HCT116 (cell line): ENCODE results near the gene DCBLD2. TPM values are rescaled to one million over a fixed set of nuclear protein-coding genes. Genes with fewer than 3 reads are reported as not detected.

Experiments used
- ATAC-seq: fragments of 200-7000 bp; cut with Tn5 transposase; 2 replicates; pipeline ENCODE4 v1.9.1; 2020; ENCODE audit warnings: mild to moderate bottlenecking, moderate library complexity
- BruUV-seq: library from RNA; stranded (reverse); fragments of 400-500 nt; replicated peaks from 2 replicates; lab custom pipeline; 2021; lab: Mats Ljungman, UMichigan
- CTCF ChIA-PET: fragments of 300-600 bp; sonication (Branson Sonifier 250); formaldehyde crosslinking; loops from one replicate; lab custom pipeline; 2021; ENCODE audit warnings: antibody characterized with exemption; lab: Charles Lee
- POLR2A ChIA-PET: fragments of 300-600, 350-600 bp; sonication (Branson Sonifier 250); formaldehyde crosslinking; loops from one replicate; lab custom pipeline; 2021; ENCODE audit warnings: antibody characterized with exemption; lab: Charles Lee
- RAD21 ChIA-PET, 2 experiments: fragments of 300-600 bp; sonication (Branson Sonifier 250); formaldehyde crosslinking; loops; one replicate each; lab custom pipeline; 2023; ENCODE audit warnings: low total read pairs in 2 of 2; ENCODE audit not compliant: uncharacterized antibody in 2 of 2, unreplicated experiment in 2 of 2, low non-redundant PET in 1 of 2; lab: Charles Lee
- DNase-seq: peaks from one replicate; pipeline ENCODE4 v3.0.0-alpha.2; 2010; ENCODE audit warnings: low read depth, low spot score
- H2AFZ ChIP-seq: fragments of 200-600 bp; shearing (Covaris generic), sonication (generic); 2 replicates; pipeline ENCODE4 v1.6.1; 2017; ENCODE audit warnings: low read depth, mixed run types, mixed read lengths, antibody characterized with exemption, low read length; ENCODE audit not compliant: poor library complexity, severe bottlenecking
- H3K27ac ChIP-seq: 2 replicates; pipeline ENCODE4 v1.5.1; 2012; ENCODE audit warnings: low read depth, low read length
- H3K27me3 ChIP-seq: fragments of 200-600 bp; sonication (generic); 2 replicates; pipeline ENCODE4 v1.6.1; 2016; ENCODE audit warnings: mixed run types, low read length, mixed read lengths; ENCODE audit not compliant: insufficient read depth
- H3K36me3 ChIP-seq, 2 experiments: fragments of 200-500 bp in 1 of 2; fragments of 200-600 bp in 1 of 2; sonication (Bioruptor generic) in 1 of 2; sonication (generic) in 1 of 2; 2 replicates each; pipeline versions ENCODE4 v1.5.1 to v1.6.1; 2014 to 2016; ENCODE audit warnings: low read length in 2 of 2, inconsistent platforms in 1 of 2, mixed read lengths in 1 of 2, mixed run types in 1 of 2; ENCODE audit not compliant: insufficient read depth in 2 of 2, control insufficient read depth in 1 of 2
- H3K4me1 ChIP-seq, 2 experiments: fragments of 200-600 bp in 1 of 2; sonication (generic) in 1 of 2; 2 replicates each; pipeline versions ENCODE4 v1.5.1 to v1.6.1; 2012 to 2017; ENCODE audit warnings: low read length in 2 of 2, inconsistent platforms in 1 of 2, mild to moderate bottlenecking in 1 of 2, mixed read lengths in 1 of 2, mixed run types in 1 of 2, moderate library complexity in 1 of 2; ENCODE audit not compliant: insufficient read depth in 2 of 2, control insufficient read depth in 1 of 2
- H3K4me2 ChIP-seq: fragments of 200-600 bp; sonication (generic); 2 replicates; pipeline ENCODE4 v1.6.1; 2017; ENCODE audit warnings: mixed run types, low read length, mixed read lengths
- H3K4me3 ChIP-seq, 2 experiments: fragments of 200-600 bp in 1 of 2; sonication (generic) in 1 of 2; replicated peaks in 1 of 2; 2 replicates each; pipeline ENCODE4 v1.5.1; 2011 to 2016; ENCODE audit warnings: low read length in 2 of 2, control low read depth in 1 of 2, low read depth in 1 of 2, mild to moderate bottlenecking in 1 of 2, mixed read lengths in 1 of 2, mixed run types in 1 of 2
- H3K79me2 ChIP-seq: fragments of 200-600 bp; sonication (generic); 2 replicates; pipeline ENCODE4 v1.6.1; 2017; ENCODE audit warnings: mild to moderate bottlenecking, mixed run types, low read length, moderate library complexity, mixed read lengths; ENCODE audit not compliant: insufficient read depth
- H3K9ac ChIP-seq: fragments of 200-600 bp; sonication (generic); 2 replicates; pipeline ENCODE4 v1.6.1; 2016; ENCODE audit warnings: low read length, mixed read lengths
- H3K9me2 ChIP-seq: fragments of 200-600 bp; sonication (generic), shearing (Covaris generic); 2 replicates; pipeline ENCODE4 v1.6.1; 2017; ENCODE audit warnings: mixed run types, mild to moderate bottlenecking, moderate library complexity; ENCODE audit not compliant: insufficient read depth
- H3K9me3 ChIP-seq, 2 experiments: fragments of 200-500 bp in 1 of 2; fragments of 200-600 bp in 1 of 2; sonication (Bioruptor generic) in 1 of 2; sonication (generic) in 1 of 2; 2 replicates each; pipeline ENCODE4 v1.6.1; 2014 to 2017; ENCODE audit warnings: low read length in 2 of 2, mixed read lengths in 2 of 2, inconsistent platforms in 1 of 2, low read depth in 1 of 2, mild to moderate bottlenecking in 1 of 2, mixed run types in 1 of 2, moderate library complexity in 1 of 2; ENCODE audit not compliant: control insufficient read depth in 1 of 2, insufficient read depth in 1 of 2
- H4K20me1 ChIP-seq: fragments of 200-600 bp; sonication (generic), shearing (Covaris generic); 2 replicates; pipeline ENCODE4 v1.6.1; 2017; ENCODE audit warnings: mixed run types, mild to moderate bottlenecking, moderate library complexity; ENCODE audit not compliant: insufficient read depth
- CBX3 ChIP-seq: IDR thresholded peaks from 2 replicates; pipeline ENCODE4 v1.6.1; 2012; ENCODE audit warnings: low read depth
- FOSL1 ChIP-seq: IDR thresholded peaks from 2 replicates; pipeline ENCODE4 v1.6.1; 2012; ENCODE audit warnings: low read depth
- RAD21 ChIP-seq: IDR thresholded peaks from 2 replicates; pipeline ENCODE4 v1.6.1; 2012; ENCODE audit warnings: low read depth, mild to moderate bottlenecking
- SP1 ChIP-seq: IDR thresholded peaks from 2 replicates; pipeline ENCODE4 v1.6.1; 2012; ENCODE audit warnings: low read depth
- TCF7L2 ChIP-seq: IDR thresholded peaks from 2 replicates; pipeline ENCODE4 v1.7.0; 2011; ENCODE audit warnings: borderline replicate concordance, inconsistent platforms; ENCODE audit not compliant: insufficient read depth, insufficient read length; ENCODE audit errors: extremely low read depth
- intact Hi-C: fragments of 100-400 bp; cut with micrococcal nuclease; formaldehyde crosslinking; loops from 2 replicates; pipeline ENCODE4 v1.10.0; 2022
- total RNA-seq: library from RNA; stranded (reverse); gene quantifications from one replicate; pipeline ENCODE4 v1.2.1, GENCODE V29; 2021; ENCODE audit not compliant: unreplicated experiment
- TF ChIP-seq, protein P1 (sequence below), 3 experiments: fragments of 200-600 bp in 1 of 3; sonication (generic) in 1 of 3; IDR thresholded peaks in 2 of 3; conservative IDR thresholded peaks in 1 of 3; 2 replicates each; pipeline ENCODE4 v1.5.1; 2012 to 2017; ENCODE audit warnings: low read depth in 2 of 3, low read length in 2 of 3, antibody characterized with exemption in 1 of 3, borderline replicate concordance in 1 of 3, control low read depth in 1 of 3, mild to moderate bottlenecking in 1 of 3, mixed read lengths in 1 of 3, mixed run types in 1 of 3, moderate library complexity in 1 of 3; ENCODE audit not compliant: insufficient read depth in 1 of 3

The DCBLD2 gene
- total RNA-seq, 1 experiment from 2014 or later = 532 TPM

- H3K4me3 ChIP-seq = no peak overlapping the region
- no TSS peak for BruUV-seq
- ATAC-seq (peak; percentile 81), DNase-seq (no peak)
- no peaks in the 10 kb centered on the region for H3K9me3 ChIP-seq
- ChIA-PET CTCF (no interaction called here), POLR2A (no interaction called here), RAD21 (no interaction called here)
- no peaks in the 10 kb centered on the region for H3K9me2 ChIP-seq
- H4K20me1 ChIP-seq = peaks cover 3% of the 10 kb centered on the region; the same call in 1 of the 2 replicates
- H3K36me3 ChIP-seq = peaks cover 43 to 66% of the 10 kb centered on the region in 2 experiments
- no peak overlapping the region for H3K9ac ChIP-seq
- H2AFZ ChIP-seq = no peak overlapping the region
- intact Hi-C loops = no loop called here
- no peak overlapping the region for H3K27ac ChIP-seq
- no peak overlapping the region for H3K4me2 ChIP-seq
- H3K4me1 ChIP-seq = no peaks in the 10 kb centered on the region
- TF ChIP-seq FOSL1 (no peak), SP1 (no peak), RAD21 (peak; percentile 22; the same call in 1 of the 2 replicates)
- TF ChIP-seq, protein P1, sequence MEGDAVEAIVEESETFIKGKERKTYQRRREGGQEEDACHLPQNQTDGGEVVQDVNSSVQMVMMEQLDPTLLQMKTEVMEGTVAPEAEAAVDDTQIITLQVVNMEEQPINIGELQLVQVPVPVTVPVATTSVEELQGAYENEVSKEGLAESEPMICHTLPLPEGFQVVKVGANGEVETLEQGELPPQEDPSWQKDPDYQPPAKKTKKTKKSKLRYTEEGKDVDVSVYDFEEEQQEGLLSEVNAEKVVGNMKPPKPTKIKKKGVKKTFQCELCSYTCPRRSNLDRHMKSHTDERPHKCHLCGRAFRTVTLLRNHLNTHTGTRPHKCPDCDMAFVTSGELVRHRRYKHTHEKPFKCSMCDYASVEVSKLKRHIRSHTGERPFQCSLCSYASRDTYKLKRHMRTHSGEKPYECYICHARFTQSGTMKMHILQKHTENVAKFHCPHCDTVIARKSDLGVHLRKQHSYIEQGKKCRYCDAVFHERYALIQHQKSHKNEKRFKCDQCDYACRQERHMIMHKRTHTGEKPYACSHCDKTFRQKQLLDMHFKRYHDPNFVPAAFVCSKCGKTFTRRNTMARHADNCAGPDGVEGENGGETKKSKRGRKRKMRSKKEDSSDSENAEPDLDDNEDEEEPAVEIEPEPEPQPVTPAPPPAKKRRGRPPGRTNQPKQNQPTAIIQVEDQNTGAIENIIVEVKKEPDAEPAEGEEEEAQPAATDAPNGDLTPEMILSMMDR (IDR thresholded peaks at IDR 0.05 in 2 of 3, conservative IDR thresholded peaks at IDR 0.05 in 1 of 3; ENCODE audit: borderline replicate concordance in 1 of 3, insufficient read depth in 1 of 3, low read depth in 2 of 3, low read length in 2 of 3) = peak; percentile 14 to 55 (median 54); a peak in 4 of 6 replicates
- peaks cover 4% of the 10 kb centered on the region; the same call in 1 of the 2 replicates for H3K79me2 ChIP-seq
- H3K27me3 ChIP-seq = no peaks in the 10 kb centered on the region
Observed at GRCh38 chr3:98801043-98801747, 100.3 kb downstream of the DCBLD2 start.

DNA sequence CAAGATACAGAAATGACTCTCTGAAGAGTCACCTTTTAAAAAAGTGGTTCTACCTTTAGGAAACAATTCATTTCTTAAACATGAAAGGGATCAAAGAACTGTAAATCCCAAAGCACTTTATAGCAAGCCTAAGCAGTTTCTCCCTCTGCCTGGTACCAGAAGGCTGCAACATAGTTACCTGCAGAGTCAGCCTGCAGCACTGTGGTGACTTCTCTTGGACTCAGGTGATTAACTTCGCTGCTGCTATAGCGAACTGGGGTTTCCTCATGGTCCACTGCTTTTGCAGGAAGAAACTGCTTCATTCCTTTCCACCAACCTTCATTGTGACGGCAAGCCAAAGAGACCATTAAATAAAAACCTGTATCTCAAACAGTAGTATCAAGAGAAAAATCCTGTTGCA lies 101.1 kb downstream of the DCBLD2 start:
- intact Hi-C loops = no loop called here
- Histone ChIP-seq H3K36me3 (peaks cover 38 to 60% of the 10 kb centered on the region in 2 experiments), H3K4me1 (no peaks in the 10 kb centered on the region), H2AFZ (no peak overlapping the region), H3K4me3 (no peak overlapping the region), H3K9ac (no peak overlapping the region), H3K9me2 (no peaks in the 10 kb centered on the region), H3K4me2 (no peak overlapping the region), H4K20me1 (peaks cover 3% of the 10 kb centered on the region; the same call in 1 of the 2 replicates), H3K79me2 (peaks cover 4% of the 10 kb centered on the region; the same call in 1 of the 2 replicates), H3K27ac (no peak overlapping the region), H3K9me3 (no peaks in the 10 kb centered on the region), H3K27me3 (no peaks in the 10 kb centered on the region)
- no peak for ATAC-seq
- RAD21 ChIA-PET = no interaction called here
- no peak for DNase-seq
- no TSS peak for BruUV-seq
- CTCF ChIA-PET = no interaction called here
- POLR2A ChIA-PET = no interaction called here
- TF ChIP-seq CBX3 = no peak
- no peak for TF ChIP-seq TCF7L2
